ENCODE measurements around the gene SERF2.
"Not testable (repeated sequence)": the region's sequence is repeated elsewhere in the genome, so short reads cannot be mapped to it uniquely, and the experiment has no call there.

The SERF2 gene

GRCh38 chr15:43830691-43831275, 38.7 kb downstream of the SERF2 start:
- not testable (repeated sequence) for DNase-seq

GRCh38 chr15:43831519-43832052, 39.5 kb downstream of the SERF2 start:
- not testable (repeated sequence) for DNase-seq

- not testable (repeated sequence) for DNase-seq
These were observed 40.4 kb downstream of the SERF2 start for GRCh38 chr15:43832485-43832884.

- no peak for DNase-seq
These were observed 53.3 kb downstream of the SERF2 start for GRCh38 chr15:43845421-43845820.
